H9 (cell line): ENCODE measurements around the gene CCDC88A. TPM values are rescaled to one million over a fixed set of nuclear protein-coding genes. Genes with fewer than 3 reads are reported as not detected.

Source experiments
- DNase-seq: peaks from one replicate; pipeline ENCODE4 v3.0.0-alpha.2; 2017
- H2AFZ ChIP-seq: one replicate; pipeline ENCODE4 v1.6.1; 2013; ENCODE audit warnings: mild to moderate bottlenecking, low read length, control low read depth, moderate library complexity
- H2AK5ac ChIP-seq: 2 replicates; pipeline ENCODE4 v1.6.1; 2013; ENCODE audit warnings: low read length, control low read depth, mixed read lengths; ENCODE audit not compliant: insufficient read length
- H2BK120ac ChIP-seq: one replicate; pipeline ENCODE4 v1.6.1; 2013; ENCODE audit warnings: low read depth, mild to moderate bottlenecking, low read length, control low read depth, inconsistent platforms; ENCODE audit not compliant: poor library complexity, severe bottlenecking
- H2BK12ac ChIP-seq: 2 replicates; pipeline ENCODE4 v1.6.1; 2013; ENCODE audit warnings: low read length, control low read depth, mixed read lengths, low read depth; ENCODE audit not compliant: insufficient read length
- H2BK15ac ChIP-seq: 2 replicates; pipeline ENCODE4 v1.6.1; 2013; ENCODE audit warnings: low read depth, low read length, control low read depth
- H2BK20ac ChIP-seq: one replicate; pipeline ENCODE4 v1.6.1; 2013; ENCODE audit warnings: low read depth, mild to moderate bottlenecking, low read length, control low read depth, inconsistent platforms; ENCODE audit not compliant: poor library complexity, severe bottlenecking
- H2BK5ac ChIP-seq: 2 replicates; pipeline ENCODE4 v1.6.1; 2013; ENCODE audit warnings: low read length, control low read depth, mixed read lengths; ENCODE audit not compliant: insufficient read length
- H3K14ac ChIP-seq: 2 replicates; pipeline ENCODE4 v1.6.1; 2013; ENCODE audit warnings: low read length, control low read depth; ENCODE audit not compliant: insufficient read depth
- H3K18ac ChIP-seq: 2 replicates; pipeline ENCODE4 v1.6.1; 2013; ENCODE audit warnings: low read depth, mild to moderate bottlenecking, mixed read lengths, low read length, control low read depth; ENCODE audit not compliant: insufficient read length
- H3K23ac ChIP-seq: 2 replicates; pipeline ENCODE4 v1.6.1; 2013; ENCODE audit warnings: low read length, control low read depth, mixed read lengths, low read depth; ENCODE audit not compliant: insufficient read length
- H3K23me2 ChIP-seq: 2 replicates; pipeline ENCODE4 v1.6.1; 2013; ENCODE audit warnings: low read depth, mild to moderate bottlenecking, mixed read lengths, low read length, control low read depth; ENCODE audit not compliant: insufficient read length, poor library complexity, severe bottlenecking
- H3K27ac ChIP-seq: 2 replicates; pipeline ENCODE4 v1.5.1; 2013; ENCODE audit warnings: low read length, control low read depth, mixed read lengths, low read depth; ENCODE audit not compliant: insufficient read length
- H3K27me3 ChIP-seq: 2 replicates; pipeline ENCODE4 v1.6.1; 2013; ENCODE audit warnings: low read length, control low read depth, inconsistent platforms; ENCODE audit not compliant: insufficient read depth
- H3K4ac ChIP-seq: 2 replicates; pipeline ENCODE4 v1.6.1; 2013; ENCODE audit warnings: low read depth, mild to moderate bottlenecking, control low read depth, inconsistent platforms, low read length, moderate library complexity
- H3K4me1 ChIP-seq: 2 replicates; pipeline ENCODE4 v1.6.1; 2013; ENCODE audit warnings: low read length, control low read depth, inconsistent platforms; ENCODE audit not compliant: insufficient read depth
- H3K4me2 ChIP-seq: 2 replicates; pipeline ENCODE4 v1.6.1; 2013; ENCODE audit warnings: low read length, control low read depth, mixed read lengths; ENCODE audit not compliant: insufficient read length, insufficient read depth
- H3K56ac ChIP-seq: 2 replicates; pipeline ENCODE4 v1.6.1; 2013; ENCODE audit warnings: low read depth, mild to moderate bottlenecking, mixed read lengths, low read length, control low read depth; ENCODE audit not compliant: insufficient read length
- H3K79me1 ChIP-seq: 2 replicates; pipeline ENCODE4 v1.6.1; 2013; ENCODE audit warnings: low read depth, mild to moderate bottlenecking, moderate library complexity, low read length, control low read depth, inconsistent platforms; ENCODE audit not compliant: insufficient read depth, poor library complexity, severe bottlenecking
- H3K79me2 ChIP-seq: 2 replicates; pipeline ENCODE4 v1.6.1; 2013; ENCODE audit warnings: low read length, control low read depth, inconsistent platforms; ENCODE audit not compliant: insufficient read depth
- H3K9ac ChIP-seq: 2 replicates; pipeline ENCODE4 v1.6.1; 2013; ENCODE audit warnings: low read length, control low read depth, mixed read lengths; ENCODE audit not compliant: insufficient read length; ENCODE audit errors: extremely low read depth
- H3K9me3 ChIP-seq: one replicate; pipeline ENCODE4 v1.6.1; 2013; ENCODE audit warnings: low read depth, low read length, inconsistent platforms; ENCODE audit not compliant: control insufficient read depth
- H3T11ph ChIP-seq: one replicate; pipeline ENCODE4 v1.6.1; 2013; ENCODE audit warnings: mild to moderate bottlenecking, low read length, control low read depth, inconsistent platforms
- H4K20me1 ChIP-seq: one replicate; pipeline ENCODE4 v1.6.1; 2013; ENCODE audit not compliant: control insufficient read depth, insufficient read length, insufficient read depth
- H4K5ac ChIP-seq: 2 replicates; pipeline ENCODE4 v1.6.1; 2013; ENCODE audit warnings: low read depth, mild to moderate bottlenecking, mixed read lengths, low read length, control low read depth; ENCODE audit not compliant: insufficient read length
- H4K8ac ChIP-seq: replicated peaks from 2 replicates; pipeline ENCODE4 v1.6.1; 2013; ENCODE audit warnings: low read length, control low read depth, mixed read lengths, low read depth; ENCODE audit not compliant: insufficient read length
- H4K91ac ChIP-seq: 2 replicates; pipeline ENCODE4 v1.6.1; 2013; ENCODE audit warnings: low read depth, mild to moderate bottlenecking, moderate library complexity, mixed read lengths, low read length, control low read depth; ENCODE audit not compliant: insufficient read length
- H3K27ac Mint-ChIP-seq, 3 experiments: 2 replicates in 2 of 3; 3 replicates in 1 of 3; pipeline ENCODE4 v1.8.0; 2020 to 2021; ENCODE audit warnings: mixed read lengths in 3 of 3, mild to moderate bottlenecking in 1 of 3, moderate library complexity in 1 of 3
- H3K27me3 Mint-ChIP-seq: 2 replicates; pipeline ENCODE4 v1.8.0; 2021; ENCODE audit warnings: low read depth, mild to moderate bottlenecking, moderate library complexity, mixed read lengths
- H3K36me3 Mint-ChIP-seq, 3 experiments: 2 replicates in 2 of 3; 3 replicates in 1 of 3; pipeline ENCODE4 v1.8.0; 2020 to 2021; ENCODE audit warnings: low read depth in 3 of 3, mixed read lengths in 3 of 3; ENCODE audit not compliant: insufficient read depth in 1 of 3
- H3K4me1 Mint-ChIP-seq, 2 experiments: 2 replicates each; pipeline ENCODE4 v1.8.0; 2020; ENCODE audit warnings: mixed read lengths in 2 of 2
- H3K4me3 Mint-ChIP-seq, 2 experiments: 2 replicates in 1 of 2; 3 replicates in 1 of 2; pipeline ENCODE4 v1.8.0; 2020 to 2021; ENCODE audit warnings: mild to moderate bottlenecking in 2 of 2, mixed read lengths in 2 of 2, moderate library complexity in 1 of 2
- H3K9me3 Mint-ChIP-seq, 2 experiments: 2 replicates in 1 of 2; 3 replicates in 1 of 2; pipeline ENCODE4 v1.8.0; 2020; ENCODE audit warnings: mild to moderate bottlenecking in 2 of 2, mixed read lengths in 2 of 2, moderate library complexity in 1 of 2
- WGBS: extraction: QIAGEN DNeasy Blood & Tissue Kit; methylation state at CpG from one replicate; pipeline ENCODE4 v1.1.7; 2013; ENCODE audit warnings: missing lambda C conversion rate, low lambda C conversion rate, mixed read lengths; ENCODE audit not compliant: insufficient read length; ENCODE audit errors: extremely low coverage; 5-methylcytosine and 5-hydroxymethylcytosine counted together
- total RNA-seq: library from RNA; stranded (reverse); gene quantifications from 2 replicates; pipeline ENCODE4 v1.2.1, GENCODE V29; 2021
- TF ChIP-seq, protein P1 (sequence below): fragments of 200-600 bp; sonication (generic); conservative IDR thresholded peaks from 3 replicates; pipeline ENCODE4 v1.8.0; 2021; ENCODE audit warnings: antibody characterized with exemption, mild to moderate bottlenecking

Gene CCDC88A
- total RNA-seq, 1 experiment from 2014 or later: 91.8 TPM

DNA sequence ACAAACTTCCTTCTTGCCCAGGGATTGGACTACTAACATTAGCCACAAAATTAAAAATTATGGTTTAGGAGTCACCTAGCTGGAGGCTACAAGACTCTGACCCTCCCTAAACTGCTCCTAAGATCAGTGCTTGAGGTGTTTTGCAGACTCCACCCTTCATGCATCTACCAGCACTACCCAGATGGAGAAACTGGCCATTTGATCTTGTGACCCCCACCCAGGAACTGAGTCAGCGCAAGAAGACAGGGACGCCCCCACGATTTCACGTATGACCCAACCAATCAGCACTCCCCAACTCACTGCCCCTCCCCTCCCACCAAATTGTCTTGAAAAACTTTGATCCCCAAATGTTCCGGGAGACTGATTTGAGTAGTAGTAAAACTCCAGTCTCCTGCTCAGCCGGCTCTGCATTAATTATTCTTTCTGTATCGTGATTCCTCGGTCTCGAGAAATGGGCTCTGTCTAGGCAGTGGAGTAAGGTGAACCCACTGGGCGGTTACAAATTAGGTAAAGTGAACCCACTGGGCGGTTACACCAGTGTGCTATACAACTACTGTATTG, 40.1 kb upstream of the CCDC88A start:
- DNase-seq: no peak
- Histone ChIP-seq H4K8ac (no peak overlapping the region), H3K4me2 (no peak overlapping the region), H3K27me3 (no peaks in the 10 kb centered on the region), H2BK12ac (no peak overlapping the region), H3K56ac (no peak overlapping the region), H2BK120ac (no peak overlapping the region), H2BK15ac (no peak overlapping the region), H3K4me1 (no peaks in the 10 kb centered on the region), H3K9me3 (no peaks in the 10 kb centered on the region), H2BK5ac (no peak overlapping the region), H3K23me2 (no peaks in the 10 kb centered on the region), H2AFZ (no peak overlapping the region), H2AK5ac (no peak overlapping the region), H3K79me1 (no peaks in the 10 kb centered on the region), H3K9ac (no peak overlapping the region), H4K5ac (no peak overlapping the region), H2BK20ac (no peak overlapping the region), H3K14ac (no peak overlapping the region), H4K91ac (no peak overlapping the region), H3K4ac (no peak overlapping the region), H3K79me2 (no peaks in the 10 kb centered on the region), H4K20me1 (no peaks in the 10 kb centered on the region), H3K18ac (no peak overlapping the region), H3K27ac (no peak overlapping the region), H3K23ac (no peak overlapping the region), H3T11ph (no peak overlapping the region)
- Mint-ChIP-seq H3K27me3 (peaks cover 6% of the 10 kb centered on the region), H3K36me3 (peaks cover 0 to 8% (median 8%) of the 10 kb centered on the region in 3 experiments; a peak in 5 of 7 replicates), H3K27ac (peak overlapping the region in 1 of 3 experiments; percentile 59; a peak in 2 of 7 replicates), H3K9me3 (peaks cover 17 to 20% of the 10 kb centered on the region in 2 experiments), H3K4me3 (no peak overlapping the region), H3K4me1 (no peaks in the 10 kb centered on the region)
- WGBS: no CpG with 5 or more reads among the region's 11 CpGs
- TF ChIP-seq, protein P1, sequence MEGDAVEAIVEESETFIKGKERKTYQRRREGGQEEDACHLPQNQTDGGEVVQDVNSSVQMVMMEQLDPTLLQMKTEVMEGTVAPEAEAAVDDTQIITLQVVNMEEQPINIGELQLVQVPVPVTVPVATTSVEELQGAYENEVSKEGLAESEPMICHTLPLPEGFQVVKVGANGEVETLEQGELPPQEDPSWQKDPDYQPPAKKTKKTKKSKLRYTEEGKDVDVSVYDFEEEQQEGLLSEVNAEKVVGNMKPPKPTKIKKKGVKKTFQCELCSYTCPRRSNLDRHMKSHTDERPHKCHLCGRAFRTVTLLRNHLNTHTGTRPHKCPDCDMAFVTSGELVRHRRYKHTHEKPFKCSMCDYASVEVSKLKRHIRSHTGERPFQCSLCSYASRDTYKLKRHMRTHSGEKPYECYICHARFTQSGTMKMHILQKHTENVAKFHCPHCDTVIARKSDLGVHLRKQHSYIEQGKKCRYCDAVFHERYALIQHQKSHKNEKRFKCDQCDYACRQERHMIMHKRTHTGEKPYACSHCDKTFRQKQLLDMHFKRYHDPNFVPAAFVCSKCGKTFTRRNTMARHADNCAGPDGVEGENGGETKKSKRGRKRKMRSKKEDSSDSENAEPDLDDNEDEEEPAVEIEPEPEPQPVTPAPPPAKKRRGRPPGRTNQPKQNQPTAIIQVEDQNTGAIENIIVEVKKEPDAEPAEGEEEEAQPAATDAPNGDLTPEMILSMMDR: no peak
